SK-N-DZ (cell line): Measurements from ENCODE around the gene POMT2.
"Not testable (repeated sequence)": the region's sequence is repeated elsewhere in the genome, so short reads cannot be mapped to it uniquely, and the experiment has no call there.

ENCODE experiments used
- DNase-seq: peaks from one replicate; pipeline ENCODE4 v3.0.0-alpha.2; 2015; ENCODE audit warnings: low spot score

Gene POMT2

GRCh38 chr14:77324816-77325745 is 4.4 kb upstream of the POMT2 start:
- no peak for DNase-seq

- DNase-seq = no peak
Observed at GRCh38 chr14:77324289-77324688, 3.6 kb upstream of the POMT2 start.

- DNase-seq = no peak
Observed at GRCh38 chr14:77323571-77323970, 2.9 kb upstream of the POMT2 start.

- DNase-seq = no peak
Observed at GRCh38 chr14:77322951-77323350, 2.3 kb upstream of the POMT2 start.

GRCh38 chr14:77322250-77322902 is 1.7 kb upstream of the POMT2 start:
- no peak for DNase-seq

- no peak for DNase-seq
Observed at GRCh38 chr14:77319422-77319821, 1.3 kb downstream of the POMT2 start.

- DNase-seq = not testable (repeated sequence)
Observed at GRCh38 chr14:77318756-77319155, 1.9 kb downstream of the POMT2 start.

GRCh38 chr14:77318006-77318553 is 2.6 kb downstream of the POMT2 start:
- no peak for DNase-seq

- no peak for DNase-seq
Observed at GRCh38 chr14:77316872-77317301, 3.8 kb downstream of the POMT2 start.

GRCh38 chr14:77316195-77316505 is 4.5 kb downstream of the POMT2 start:
- DNase-seq = no peak

GRCh38 chr14:77314539-77315457 is 5.9 kb downstream of the POMT2 start:
- no peak for DNase-seq

- no peak for DNase-seq
Observed at GRCh38 chr14:77314043-77314442, 6.6 kb downstream of the POMT2 start.

GRCh38 chr14:77313371-77313770 is 7.3 kb downstream of the POMT2 start:
- DNase-seq = no peak

- no peak for DNase-seq
Observed at GRCh38 chr14:77311217-77311616, 9.5 kb downstream of the POMT2 start.

GRCh38 chr14:77310026-77310425 is 10.7 kb downstream of the POMT2 start:
- no peak for DNase-seq

- DNase-seq = no peak
Observed at GRCh38 chr14:77309131-77309530, 11.6 kb downstream of the POMT2 start.

GRCh38 chr14:77306851-77307496 is 13.7 kb downstream of the POMT2 start:
- no peak for DNase-seq

- no peak for DNase-seq
Observed at GRCh38 chr14:77306416-77306815, 14.3 kb downstream of the POMT2 start.

GRCh38 chr14:77305696-77306095 is 15.0 kb downstream of the POMT2 start:
- no peak for DNase-seq

GRCh38 chr14:77303417-77304156 is 17.1 kb downstream of the POMT2 start:
- no peak for DNase-seq
